GM21367 (cell line): ENCODE data around the gene BIRC3.
A peak's percentile ranks its signal among the peaks of the same experiment; 100 is the strongest.
"Not testable (repeated sequence)": the region's sequence is repeated elsewhere in the genome, so short reads cannot be mapped to it uniquely, and the experiment has no call there.

Experiments
- ATAC-seq: cut with Tn5 transposase; IDR thresholded peaks from one replicate; pipeline ENCODE4 v1.9.1; 2021; ENCODE audit not compliant: unreplicated experiment

Gene BIRC3

DNA sequence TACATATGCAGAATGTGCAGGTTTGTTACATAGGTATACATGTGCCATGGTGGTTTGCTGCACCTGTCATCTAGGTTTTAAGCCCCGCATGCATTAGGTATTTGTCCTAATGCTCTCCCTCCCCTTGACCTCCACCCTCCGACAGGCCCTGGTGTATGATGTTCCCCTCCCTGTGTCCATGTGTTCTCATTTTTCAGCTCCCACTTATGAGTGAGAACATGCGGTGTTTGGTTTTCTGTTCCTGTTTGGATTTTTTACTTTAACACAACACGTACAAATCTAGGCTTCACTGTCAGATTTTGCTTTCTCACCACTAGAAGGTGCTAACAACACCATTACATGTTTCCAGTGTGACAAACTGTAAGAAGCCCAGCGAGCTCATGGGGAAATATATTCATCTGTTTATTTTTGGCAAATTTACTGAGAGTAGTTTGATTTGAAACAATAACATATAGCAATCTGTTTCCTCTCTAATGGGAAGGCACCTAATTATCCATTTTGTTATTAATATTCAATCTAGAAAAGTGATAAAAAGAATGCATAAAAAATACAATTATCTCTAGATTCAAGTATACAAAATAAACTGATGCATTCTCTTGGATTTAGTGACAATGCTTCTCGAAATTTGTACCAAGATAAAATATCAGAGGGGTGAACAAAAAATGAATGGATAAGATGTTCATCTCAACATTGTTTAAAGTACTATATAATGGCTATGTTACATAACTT is 23.2 kb upstream of the BIRC3 start:
- ATAC-seq = peak; percentile 94

DNA sequence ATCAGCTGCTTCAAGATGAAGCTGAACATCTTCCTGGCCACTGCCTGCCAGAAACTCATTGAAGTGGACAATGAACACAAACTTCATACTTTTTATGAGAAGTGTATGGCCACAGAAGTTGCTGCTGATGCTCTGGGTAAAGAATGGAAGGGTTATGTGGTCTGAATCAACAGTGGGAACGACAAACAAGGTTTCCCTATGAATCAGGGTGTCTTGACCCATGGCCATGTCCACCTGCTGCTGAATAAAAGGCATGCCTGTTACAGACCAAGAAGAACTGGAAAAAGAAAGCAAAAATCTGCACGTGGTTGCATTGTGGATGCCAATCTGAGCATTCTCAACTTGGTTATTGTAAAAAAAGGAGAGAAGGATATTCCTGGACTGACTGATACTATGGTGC is 22.2 kb upstream of the BIRC3 start:
- no peak for ATAC-seq

DNA sequence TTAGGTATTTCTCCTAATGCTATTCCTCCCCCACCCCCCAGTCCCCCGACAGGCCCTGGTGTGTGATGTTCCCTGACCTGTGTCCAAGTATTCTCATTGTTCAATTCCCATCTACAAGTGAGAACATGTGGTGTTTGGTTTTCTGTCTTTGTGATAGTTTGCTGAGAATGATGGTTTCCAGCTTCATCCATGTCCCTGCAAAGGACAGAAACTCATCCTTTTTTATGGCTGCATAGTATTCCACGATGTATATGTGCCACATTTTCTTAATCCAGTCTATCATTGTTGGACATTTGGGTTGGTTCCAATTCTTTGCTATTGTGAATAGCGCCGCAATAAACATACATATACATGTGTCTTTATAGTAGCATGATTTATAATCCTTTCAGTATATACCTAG is 20.5 kb upstream of the BIRC3 start:
- not testable (repeated sequence) for ATAC-seq

DNA sequence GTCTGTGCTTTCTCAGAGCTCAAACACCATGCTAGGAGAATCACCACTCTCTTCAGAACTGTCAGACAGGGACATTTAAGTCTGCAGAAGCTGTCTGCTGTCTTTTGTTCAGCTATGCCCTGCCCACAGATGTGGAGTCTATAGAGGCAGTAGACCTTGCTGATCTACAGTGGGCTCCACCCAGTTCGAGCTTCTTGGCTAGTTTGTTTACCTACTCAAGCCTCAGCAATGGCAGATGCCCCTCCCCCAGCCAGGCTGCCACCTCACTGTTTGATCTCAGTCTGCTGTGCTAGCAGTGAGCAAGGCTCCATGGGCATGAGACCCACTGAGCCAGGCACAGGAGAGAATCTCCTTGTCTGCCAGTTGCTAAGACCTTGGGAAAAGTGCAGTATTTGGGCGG is 16.4 kb upstream of the BIRC3 start:
- not testable (repeated sequence) for ATAC-seq

GRCh38 chr11:102302241-102302640 is 15.0 kb upstream of the BIRC3 start:
- no peak for ATAC-seq

- ATAC-seq = no peak
Observed at GRCh38 chr11:102304686-102305085, 12.6 kb upstream of the BIRC3 start.

DNA sequence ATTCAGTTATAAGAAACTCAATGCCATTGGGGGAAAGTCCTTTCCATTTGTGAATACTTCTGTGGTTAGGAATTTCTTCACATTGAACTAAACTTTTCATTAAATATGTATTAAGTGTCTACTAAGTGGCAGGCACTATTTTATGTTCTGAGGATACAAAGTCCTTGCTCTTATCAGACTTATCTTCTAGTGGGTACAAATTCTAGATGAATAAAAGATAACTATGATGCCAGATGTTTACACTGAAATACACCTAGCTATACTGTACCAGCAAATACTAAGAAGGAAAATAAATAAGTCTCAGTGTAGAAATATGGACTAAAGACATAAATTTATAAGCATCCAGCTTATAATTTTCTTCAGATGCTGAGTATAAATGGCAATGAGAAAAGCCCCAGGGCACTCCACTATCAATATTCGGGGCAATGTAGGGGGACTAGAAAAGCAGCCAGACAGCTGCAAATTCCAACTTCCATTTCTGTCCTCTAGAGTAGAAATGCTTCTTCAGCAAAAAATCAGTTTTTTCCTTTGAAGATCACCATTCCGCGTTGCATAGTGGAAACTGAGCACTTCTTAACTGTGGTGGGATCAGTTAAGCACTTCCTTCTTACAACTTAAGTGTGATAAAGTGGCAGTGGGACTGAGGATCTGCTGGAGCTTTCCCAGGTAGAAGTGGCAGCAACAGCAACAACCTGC is 11.8 kb upstream of the BIRC3 start:
- ATAC-seq = no peak

GRCh38 chr11:102306048-102306597 is 11.2 kb upstream of the BIRC3 start:
- no peak for ATAC-seq

GRCh38 chr11:102306817-102307726 is 10.2 kb upstream of the BIRC3 start:
- no peak for ATAC-seq

GRCh38 chr11:102307727-102308038 is 9.6 kb upstream of the BIRC3 start:
- no peak for ATAC-seq

GRCh38 chr11:102309621-102310541 is 7.4 kb upstream of the BIRC3 start:
- ATAC-seq = no peak

GRCh38 chr11:102312667-102313066 is 4.6 kb upstream of the BIRC3 start:
- ATAC-seq = no peak

GRCh38 chr11:102313238-102313940 is 3.9 kb upstream of the BIRC3 start:
- ATAC-seq = no peak

GRCh38 chr11:102314784-102315183 is 2.5 kb upstream of the BIRC3 start:
- ATAC-seq = no peak

DNA sequence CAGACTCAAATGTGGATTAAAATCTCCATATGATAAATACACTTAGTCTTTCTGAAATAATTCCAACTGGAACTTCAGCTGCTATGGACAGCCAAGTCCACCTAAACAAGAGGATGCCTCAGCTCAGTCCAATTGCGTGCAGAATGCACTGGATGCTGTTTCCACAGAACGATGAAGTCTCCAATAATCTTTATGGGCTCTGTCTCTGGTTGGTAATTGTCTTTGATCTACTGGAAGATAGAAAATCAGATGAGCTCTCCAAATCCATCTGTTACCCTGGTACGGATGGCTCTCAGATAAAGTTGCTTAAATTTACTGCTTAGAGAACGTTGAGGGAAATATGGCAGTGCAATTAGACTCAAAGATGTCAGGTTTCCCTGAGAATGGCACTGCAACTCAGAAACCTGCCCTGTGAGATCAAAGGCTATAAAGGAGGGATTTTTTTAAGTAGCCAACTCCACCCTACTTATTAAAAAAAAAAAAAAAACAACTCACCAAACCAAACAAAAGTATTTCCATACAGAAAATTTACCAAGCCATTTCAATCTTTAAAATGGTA is 859 bp upstream of the BIRC3 start:
- ATAC-seq = no peak

DNA sequence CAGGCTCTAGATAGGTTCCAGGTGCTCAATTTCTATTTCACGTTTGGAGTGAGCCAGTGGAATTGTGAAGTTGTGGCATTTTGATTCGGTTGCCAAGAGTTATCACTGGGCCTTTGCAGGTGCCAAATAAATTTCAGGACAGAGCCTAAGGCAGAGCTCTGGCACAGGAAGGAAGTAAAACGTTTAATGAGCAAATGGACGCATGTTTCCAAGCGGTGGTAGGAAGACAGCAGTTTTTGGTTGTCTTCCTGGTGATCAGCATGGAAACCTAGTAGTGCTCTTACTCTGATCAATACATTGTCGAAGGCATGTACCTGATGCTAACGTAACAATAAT is 452 bp downstream of the BIRC3 start:
- ATAC-seq = no peak

- ATAC-seq = no peak
Observed at GRCh38 chr11:102318469-102318868, 1.2 kb downstream of the BIRC3 start.

DNA sequence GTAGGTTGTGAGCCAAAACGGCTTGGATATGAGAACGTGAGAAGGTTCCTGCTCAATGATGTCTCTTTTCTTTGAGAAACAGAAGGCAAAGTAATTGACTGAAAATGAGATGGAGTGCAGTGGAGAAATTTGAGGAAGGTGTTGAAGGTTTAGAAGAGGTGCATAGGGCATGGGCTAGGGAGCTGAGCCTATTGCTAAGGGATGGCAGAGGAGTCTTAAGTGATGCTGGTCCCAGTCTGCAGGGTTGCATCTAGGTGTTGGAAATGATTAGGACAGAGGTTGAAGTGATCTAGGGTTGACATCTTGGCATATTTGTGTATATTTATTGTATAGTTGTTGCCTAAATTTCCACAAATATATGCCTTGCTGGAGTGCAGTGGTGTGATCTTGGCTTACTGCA is 2.3 kb downstream of the BIRC3 start:
- no peak for ATAC-seq

DNA sequence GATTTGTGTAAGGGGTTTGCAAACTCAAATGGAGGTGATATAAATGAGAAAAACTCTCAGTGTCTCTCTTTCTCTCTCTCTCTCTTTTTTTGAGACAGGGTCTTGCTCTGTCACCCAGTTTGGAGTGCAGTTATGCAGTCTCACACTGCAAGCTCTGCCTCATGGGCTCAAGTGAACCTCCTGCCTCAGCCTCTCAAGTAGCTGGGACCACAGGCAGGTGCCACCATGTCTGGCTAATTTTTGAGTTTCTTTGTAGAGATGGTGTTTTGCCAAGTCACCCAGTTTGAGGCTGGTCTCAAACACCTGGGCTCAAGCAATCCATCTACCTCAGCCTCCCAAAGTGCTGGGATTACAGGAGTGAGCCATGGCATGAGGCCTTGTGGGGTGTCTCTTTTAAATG is 2.9 kb downstream of the BIRC3 start:
- no peak for ATAC-seq

DNA sequence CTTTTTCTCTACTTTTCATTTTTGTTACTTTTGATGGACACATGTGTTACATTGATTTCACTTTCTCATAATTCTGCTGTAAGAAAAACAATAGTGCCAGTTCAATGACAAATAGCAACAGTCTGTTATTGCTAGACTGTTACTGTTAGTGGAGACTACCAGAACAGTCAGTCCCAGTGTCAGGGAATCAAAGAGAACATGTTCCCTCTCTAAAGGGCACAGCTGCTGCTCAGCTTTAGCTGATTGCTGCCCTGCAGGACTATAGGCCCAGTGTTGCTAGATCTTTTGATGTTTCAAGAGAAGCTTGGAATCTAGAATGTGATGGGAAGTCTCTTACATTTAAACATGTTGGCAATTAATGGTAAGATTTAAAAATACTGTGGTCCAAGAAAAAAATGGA is 3.4 kb downstream of the BIRC3 start:
- no peak for ATAC-seq
